Gastroesophageal sphincter (tissue), 3 donors: ENCODE results near the gene HOXA6.

ENCODE experiments used
- CTCF ChIP-seq, 4 experiments: fragments of 200-600 bp in 2 of 4; fragments of 450-650 bp in 2 of 4; sonication (generic) in 1 of 4; IDR thresholded peaks; one replicate each; pipeline ENCODE4 v1.5.1; 2017 to 2019; ENCODE audit warnings: antibody characterized with exemption in 4 of 4, mild to moderate bottlenecking in 2 of 4, moderate library complexity in 2 of 4
- EP300 ChIP-seq: sonication (generic); formaldehyde crosslinking; IDR thresholded peaks from one replicate; pipeline ENCODE4 v1.6.1; 2017; ENCODE audit warnings: antibody characterized with exemption, mild to moderate bottlenecking
- POLR2A ChIP-seq, 2 donors: fragments of 450-650 bp; IDR thresholded peaks; one replicate each; pipeline ENCODE4 v1.6.1; 2017; ENCODE audit warnings: antibody characterized with exemption in 2 of 2, mild to moderate bottlenecking in 2 of 2, moderate library complexity in 1 of 2
- POLR2AphosphoS5 ChIP-seq: sonication (generic); formaldehyde crosslinking; IDR thresholded peaks from one replicate; pipeline ENCODE4 v1.6.1; 2017; ENCODE audit warnings: antibody characterized with exemption

- TF ChIP-seq CTCF (IDR thresholded peaks at IDR 0.05): no peak
- no peak for TF ChIP-seq POLR2A (IDR thresholded peaks at IDR 0.05)
- no peak for TF ChIP-seq EP300
- no peak for TF ChIP-seq POLR2AphosphoS5
Measured at GRCh38 chr7:27175626-27176523, 28.3 kb upstream of the HOXA6 start.
